ENCODE results near the gene ZNF761.
"Not testable (repeated sequence)": the region's sequence is repeated elsewhere in the genome, so short reads cannot be mapped to it uniquely, and the experiment has no call there.

The ZNF761 gene

GRCh38 chr19:53461866-53462265, 30.1 kb downstream of the ZNF761 start:
- DNase-seq: no peak

GRCh38 chr19:53462861-53463260, 31.1 kb downstream of the ZNF761 start:
- no peak for DNase-seq

- no peak for DNase-seq
Measured at GRCh38 chr19:53463263-53463662, 31.5 kb downstream of the ZNF761 start.

GRCh38 chr19:53466726-53467484, 35.1 kb downstream of the ZNF761 start:
- DNase-seq: no peak

- DNase-seq: peak; percentile 96
Measured at GRCh38 chr19:53467485-53468262, 35.9 kb downstream of the ZNF761 start, which contains the start of gene ZNF813. ZNF813 (plus strand) TSS chr19:53467733; CDS start chr19:53483823, 16,090 bp downstream.

GRCh38 chr19:53468628-53469027, 36.8 kb downstream of the ZNF761 start:
- peak; percentile 74 for DNase-seq

GRCh38 chr19:53471916-53472315, 40.1 kb downstream of the ZNF761 start:
- DNase-seq: no peak

- not testable (repeated sequence) for DNase-seq
Measured at GRCh38 chr19:53474832-53475231, 43.0 kb downstream of the ZNF761 start.

GRCh38 chr19:53475470-53475869, 43.7 kb downstream of the ZNF761 start:
- DNase-seq: not testable (repeated sequence)

GRCh38 chr19:53483751-53484150, 52.0 kb downstream of the ZNF761 start:
- not testable (repeated sequence) for DNase-seq

GRCh38 chr19:53485046-53486004, 53.5 kb downstream of the ZNF761 start:
- no peak for DNase-seq

GRCh38 chr19:53492153-53492552, 60.4 kb downstream of the ZNF761 start:
- no peak for DNase-seq

GRCh38 chr19:53497311-53498023, 65.7 kb downstream of the ZNF761 start:
- peak; percentile 41 for DNase-seq

GRCh38 chr19:53498024-53498395, 66.2 kb downstream of the ZNF761 start:
- DNase-seq: peak; percentile 86

- DNase-seq: peak; percentile 14
Measured at GRCh38 chr19:53503151-53503550, 71.4 kb downstream of the ZNF761 start.

GRCh38 chr19:53503671-53504364, 72.0 kb downstream of the ZNF761 start:
- DNase-seq: peak; percentile 81

- DNase-seq: peak; percentile 32
Measured at GRCh38 chr19:53504365-53504703, 72.5 kb downstream of the ZNF761 start.

GRCh38 chr19:53504885-53505284, 73.1 kb downstream of the ZNF761 start:
- DNase-seq: no peak

GRCh38 chr19:53506728-53507127, 74.9 kb downstream of the ZNF761 start:
- DNase-seq: no peak
